Epithelial cell of esophagus (primary cell): Measurements from ENCODE around the gene RHBDF2.

ENCODE experiments used
- DNase-seq: peaks from one replicate; pipeline ENCODE4 v3.0.0; 2010; ENCODE audit warnings: low read depth
- H3K4me3 ChIP-seq: 2 replicates; pipeline ENCODE4 v1.5.1; 2011; ENCODE audit warnings: mild to moderate bottlenecking, low read length, control low read depth
- TF ChIP-seq, protein P1 (sequence below): IDR thresholded peaks from 2 replicates; pipeline ENCODE4 v1.5.1; 2011; ENCODE audit warnings: low read depth, mild to moderate bottlenecking, low read length, control low read depth, inconsistent platforms; ENCODE audit not compliant: insufficient read depth; ENCODE audit errors: missing control alignments

The RHBDF2 gene

DNA sequence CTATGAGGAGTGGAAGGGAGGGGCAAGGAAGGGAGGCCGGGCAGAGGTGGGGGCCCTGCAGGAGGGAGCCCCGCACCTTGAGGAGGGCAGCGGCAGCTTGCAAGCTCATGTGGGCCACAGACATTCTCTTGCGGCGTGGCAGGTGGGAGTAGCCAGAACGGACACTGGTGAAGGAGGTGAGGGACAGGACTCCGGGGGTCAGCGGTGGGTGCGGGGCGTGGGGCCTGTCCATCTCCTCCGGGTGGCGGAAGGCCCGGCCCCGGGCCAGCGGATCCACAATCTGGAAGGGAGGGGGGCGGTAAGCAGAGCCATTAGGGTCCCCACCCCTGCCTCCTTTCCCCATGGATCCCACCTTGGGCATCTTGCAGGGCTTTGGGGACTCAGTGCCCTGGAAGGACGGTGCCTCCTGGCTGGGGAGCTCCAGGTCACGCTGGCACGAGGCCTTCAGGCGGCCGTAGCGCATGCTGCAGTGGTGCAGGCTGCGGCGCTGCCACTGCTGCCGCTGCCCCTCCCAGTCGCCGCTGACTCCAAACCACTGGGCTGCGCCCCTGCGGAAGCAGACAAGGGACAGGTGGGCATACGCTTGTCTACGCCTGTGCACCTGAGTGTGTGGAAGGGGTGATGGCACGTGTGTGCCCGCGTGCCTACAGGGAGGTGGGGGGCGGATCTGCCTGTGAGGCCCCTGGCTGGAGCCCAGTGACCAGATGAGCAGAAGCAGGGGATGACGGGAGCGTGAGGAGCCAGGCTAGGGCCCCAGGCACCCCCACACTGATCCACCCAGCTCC, 22.3 kb downstream of the RHBDF2 start:
- H3K4me3 ChIP-seq, result no peak overlapping the region
- DNase-seq, result no peak
- TF ChIP-seq, protein P1, sequence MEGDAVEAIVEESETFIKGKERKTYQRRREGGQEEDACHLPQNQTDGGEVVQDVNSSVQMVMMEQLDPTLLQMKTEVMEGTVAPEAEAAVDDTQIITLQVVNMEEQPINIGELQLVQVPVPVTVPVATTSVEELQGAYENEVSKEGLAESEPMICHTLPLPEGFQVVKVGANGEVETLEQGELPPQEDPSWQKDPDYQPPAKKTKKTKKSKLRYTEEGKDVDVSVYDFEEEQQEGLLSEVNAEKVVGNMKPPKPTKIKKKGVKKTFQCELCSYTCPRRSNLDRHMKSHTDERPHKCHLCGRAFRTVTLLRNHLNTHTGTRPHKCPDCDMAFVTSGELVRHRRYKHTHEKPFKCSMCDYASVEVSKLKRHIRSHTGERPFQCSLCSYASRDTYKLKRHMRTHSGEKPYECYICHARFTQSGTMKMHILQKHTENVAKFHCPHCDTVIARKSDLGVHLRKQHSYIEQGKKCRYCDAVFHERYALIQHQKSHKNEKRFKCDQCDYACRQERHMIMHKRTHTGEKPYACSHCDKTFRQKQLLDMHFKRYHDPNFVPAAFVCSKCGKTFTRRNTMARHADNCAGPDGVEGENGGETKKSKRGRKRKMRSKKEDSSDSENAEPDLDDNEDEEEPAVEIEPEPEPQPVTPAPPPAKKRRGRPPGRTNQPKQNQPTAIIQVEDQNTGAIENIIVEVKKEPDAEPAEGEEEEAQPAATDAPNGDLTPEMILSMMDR, result no peak

DNA sequence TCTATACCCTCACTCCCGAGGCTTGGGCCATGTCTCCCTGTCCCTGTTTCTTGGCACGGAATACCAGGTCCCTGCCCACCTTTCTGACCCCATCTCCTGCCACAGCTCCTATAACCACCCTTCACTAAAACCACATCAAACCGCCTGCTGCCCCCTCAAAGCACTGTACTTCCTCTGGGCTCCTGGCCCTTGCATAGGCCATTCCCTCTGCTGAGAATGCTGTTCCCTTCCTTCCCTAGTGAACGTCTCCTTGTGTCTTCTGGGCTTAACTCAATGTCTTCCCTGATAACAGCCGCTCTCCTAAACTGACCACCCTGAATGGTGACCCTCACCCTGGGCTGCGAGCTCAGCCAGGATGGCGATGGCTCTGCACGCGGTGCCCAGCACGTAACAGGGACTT, 23.1 kb downstream of the RHBDF2 start:
- TF ChIP-seq, protein P1, result no peak

DNA sequence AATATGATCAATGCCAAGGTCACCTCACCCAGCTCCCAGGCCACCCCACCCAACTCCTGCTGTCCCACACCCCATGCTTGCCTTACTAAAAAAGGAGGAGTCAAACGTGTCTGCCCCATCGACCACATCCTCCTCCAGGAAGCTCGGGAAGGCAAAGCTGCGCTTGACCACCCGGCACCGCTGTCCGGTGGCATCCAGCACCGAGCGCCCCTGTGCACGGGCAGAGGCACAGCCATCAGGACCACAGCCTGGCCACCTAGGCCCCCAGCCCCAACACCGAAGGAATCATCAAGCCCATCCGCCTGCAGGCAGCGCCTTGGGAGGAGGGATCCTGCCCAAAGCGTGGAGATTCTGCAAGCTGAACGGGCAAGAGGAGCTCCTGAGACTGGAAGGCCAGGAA, 23.6 kb downstream of the RHBDF2 start:
- no peak overlapping the region for H3K4me3 ChIP-seq
- TF ChIP-seq, protein P1, result no peak
- no peak for DNase-seq

More for the DNA sequence above, 23.1 kb downstream of the RHBDF2 start:
- no peak overlapping the region for H3K4me3 ChIP-seq
- no peak for DNase-seq

DNA sequence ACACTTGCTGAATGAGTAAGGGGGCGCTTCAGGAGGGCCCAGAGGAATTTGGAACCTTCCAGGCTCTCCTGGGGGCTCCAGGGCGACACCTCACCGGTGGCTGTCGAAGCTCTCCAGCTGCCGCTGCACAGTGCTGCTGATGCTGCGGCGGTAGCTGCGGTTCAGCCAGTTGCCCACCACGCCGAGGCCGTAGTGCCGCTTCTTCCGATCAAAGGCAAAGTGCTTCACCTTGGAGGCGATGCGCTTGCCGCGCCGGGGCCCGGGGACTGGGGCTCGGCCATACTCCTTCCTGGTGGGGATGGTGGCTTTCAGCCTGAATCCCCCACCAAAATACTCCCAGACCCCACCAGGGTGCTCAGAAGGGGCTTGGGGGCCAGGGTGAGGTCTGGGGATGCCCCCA, 24.5 kb downstream of the RHBDF2 start:
- no peak overlapping the region for H3K4me3 ChIP-seq
- TF ChIP-seq, protein P1, result no peak
- DNase-seq, result no peak

DNA sequence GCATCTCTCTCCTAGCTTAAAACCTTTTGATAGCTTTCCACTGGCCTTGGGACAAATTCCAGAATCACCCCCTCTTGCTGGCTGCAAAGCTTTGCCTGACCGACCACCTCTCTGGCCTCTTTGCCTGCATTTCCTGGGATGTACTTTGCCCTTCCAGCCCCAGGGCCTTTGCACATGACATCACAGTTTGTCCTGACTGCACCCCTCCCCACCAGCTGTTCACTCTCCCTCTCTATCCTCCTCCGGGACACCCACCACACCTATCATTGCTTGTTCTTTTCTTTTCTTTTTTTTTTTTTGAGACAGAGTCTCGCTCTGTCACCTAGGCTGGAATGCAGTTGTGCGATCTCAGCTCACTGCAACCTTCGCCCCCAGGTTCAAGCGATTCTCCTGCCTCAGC, 25.9 kb downstream of the RHBDF2 start:
- TF ChIP-seq, protein P1, result no peak
- no peak overlapping the region for H3K4me3 ChIP-seq
- DNase-seq, result no peak

DNA sequence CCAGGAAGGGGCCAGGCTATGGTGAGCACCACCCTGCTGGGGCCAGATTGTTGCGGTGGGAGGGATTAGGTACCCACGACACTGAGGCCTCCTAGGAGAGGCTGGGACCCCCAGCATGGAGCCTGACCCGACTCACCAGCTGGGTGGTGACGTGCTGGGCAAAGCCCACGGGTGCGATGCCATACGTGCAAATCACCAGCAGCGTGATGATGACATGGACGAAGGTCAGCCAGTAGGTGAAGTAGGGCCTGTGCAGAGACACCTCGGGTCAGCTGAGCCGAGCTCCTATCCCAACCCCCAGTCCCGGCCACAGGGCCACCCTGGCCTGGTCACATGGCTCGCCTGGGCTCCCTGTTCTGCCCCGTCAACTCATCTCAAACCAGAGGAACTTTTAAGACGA, 26.3 kb downstream of the RHBDF2 start:
- DNase-seq, result no peak
- TF ChIP-seq, protein P1, result no peak
- H3K4me3 ChIP-seq, result no peak overlapping the region

DNA sequence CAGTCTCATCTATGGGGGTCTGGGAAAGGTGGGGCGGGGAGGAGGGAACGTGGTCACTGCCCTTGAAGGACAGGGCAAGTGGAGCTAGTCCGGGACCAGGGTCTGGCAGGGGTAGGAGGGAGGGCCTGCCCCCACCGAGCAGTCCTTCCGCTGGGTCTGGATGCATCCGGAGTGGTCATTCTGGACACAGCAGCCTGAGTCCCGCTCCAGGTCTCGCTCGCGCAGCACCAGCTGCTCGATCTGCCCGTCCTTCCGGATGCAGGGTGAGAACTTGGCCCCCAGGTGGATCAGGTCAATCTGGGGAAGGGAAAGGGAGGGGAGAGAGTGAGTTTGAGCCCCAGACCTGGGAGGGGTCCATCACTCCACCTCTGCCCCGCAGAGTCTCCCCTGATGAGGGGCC, 27.0 kb downstream of the RHBDF2 start:
- TF ChIP-seq, protein P1, result no peak
- no peak overlapping the region for H3K4me3 ChIP-seq
- no peak for DNase-seq
